B cell (primary cell): Measurements from ENCODE around the gene EPB41L3. TPM values are rescaled to one million over a fixed set of nuclear protein-coding genes. Genes with fewer than 3 reads are reported as not detected.
A peak's percentile ranks its signal among the peaks of the same experiment; 100 is the strongest.

Source experiments
- ATAC-seq: fragments of 200-7000 bp; cut with Tn5 transposase; one replicate; pipeline ENCODE4 v1.10.0; 2021; ENCODE audit warnings: low read depth, mild to moderate bottlenecking, moderate number of reproducible peaks, moderate library complexity
- CTCF ChIA-PET: fragments of 350-600 bp; sonication (Branson Sonifier 250); formaldehyde crosslinking; loops from one replicate; lab custom pipeline; 2021; ENCODE audit warnings: antibody characterized with exemption, inconsistent platforms; lab: Charles Lee
- POLR2A ChIA-PET: fragments of 350-600 bp; sonication (Branson Sonifier 250); formaldehyde crosslinking; loops from one replicate; lab custom pipeline; 2021; ENCODE audit warnings: antibody characterized with exemption; lab: Charles Lee
- DNase-seq: peaks from one replicate; pipeline ENCODE4 v3.0.0; 2013
- H2AFZ ChIP-seq: 2 replicates; pipeline ENCODE4 v1.6.1; 2012; ENCODE audit warnings: mild to moderate bottlenecking, low read depth, low read length; ENCODE audit not compliant: insufficient read depth, poor library complexity, severe bottlenecking
- H3K27ac ChIP-seq, 2 donors: 1 replicate in 1 of 2; 2 replicates in 1 of 2; pipeline ENCODE4 v1.5.1; 2012 to 2013; ENCODE audit warnings: low read length in 2 of 2, mild to moderate bottlenecking in 2 of 2, moderate library complexity in 1 of 2
- H3K27me3 ChIP-seq, 4 experiments: fragments of 200-600 bp in 1 of 4; sonication (generic) in 1 of 4; replicated peaks in 1 of 4; 1 replicate in 2 of 4; 2 replicates in 2 of 4; pipeline versions ENCODE4 v1.6.1 to v1.7.0; 2013 to 2016; ENCODE audit warnings: low read length in 3 of 4, mild to moderate bottlenecking in 2 of 4, mixed read lengths in 1 of 4, moderate library complexity in 1 of 4; ENCODE audit not compliant: insufficient read depth in 4 of 4, control insufficient read depth in 3 of 4; ENCODE audit errors: control extremely low read depth in 1 of 4
- H3K36me3 ChIP-seq, 2 experiments: replicated peaks in 1 of 2; 1 replicate in 1 of 2; 2 replicates in 1 of 2; pipeline versions ENCODE4 v1.6.1 to v1.7.1; 2013; ENCODE audit warnings: low read length in 1 of 2; ENCODE audit not compliant: insufficient read depth in 2 of 2, control insufficient read depth in 1 of 2; ENCODE audit errors: control extremely low read depth in 1 of 2, extremely low read depth in 1 of 2
- H3K4me1 ChIP-seq, 2 donors: fragments of 200-600 bp in 1 of 2; sonication (generic) in 1 of 2; 1 replicate in 1 of 2; 2 replicates in 1 of 2; pipeline versions ENCODE4 v1.5.1 to v1.6.1; 2013 to 2017; ENCODE audit warnings: low read length in 2 of 2; ENCODE audit not compliant: control insufficient read depth in 2 of 2, insufficient read depth in 2 of 2
- H3K4me2 ChIP-seq: replicated peaks from 2 replicates; pipeline ENCODE3; 2012; ENCODE audit warnings: mild to moderate bottlenecking, low read depth, low read length; ENCODE audit not compliant: poor library complexity, severe bottlenecking
- H3K4me3 ChIP-seq, 5 experiments: fragments of 200-600 bp in 1 of 5; sonication (generic) in 1 of 5; 1 replicate in 3 of 5; 2 replicates in 2 of 5; pipeline versions ENCODE4 v1.5.1 to v1.7.0; 2011 to 2016; ENCODE audit warnings: low read length in 4 of 5, mild to moderate bottlenecking in 4 of 5, low read depth in 2 of 5, control low read depth in 1 of 5, moderate library complexity in 1 of 5; ENCODE audit not compliant: insufficient read depth in 1 of 5; ENCODE audit errors: control extremely low read depth in 1 of 5, extremely low read depth in 1 of 5
- H3K79me2 ChIP-seq: fragments of 200-600 bp; sonication (generic); one replicate; pipeline ENCODE4 v1.6.0; 2016; ENCODE audit warnings: low read length; ENCODE audit not compliant: control insufficient read depth, insufficient read depth
- H3K9ac ChIP-seq: fragments of 200-600 bp; sonication (generic); 2 replicates; pipeline ENCODE4 v1.6.1; 2017; ENCODE audit warnings: mild to moderate bottlenecking, low read length, moderate library complexity
- H3K9me3 ChIP-seq, 3 donors: one replicate each; pipeline versions ENCODE4 v1.6.1 to v1.7.1; 2013; ENCODE audit warnings: low read length in 2 of 3; ENCODE audit not compliant: control insufficient read depth in 2 of 3, insufficient read depth in 1 of 3; ENCODE audit errors: control extremely low read depth in 1 of 3
- H4K20me1 ChIP-seq: 2 replicates; pipeline ENCODE4 v1.6.0; 2012; ENCODE audit warnings: mild to moderate bottlenecking, low read length; ENCODE audit not compliant: insufficient read depth, control insufficient read depth, poor library complexity, severe bottlenecking
- H3K27ac Mint-ChIP-seq: one replicate; pipeline ENCODE4 v1.8.0; 2021; ENCODE audit warnings: mixed read lengths
- H3K27me3 Mint-ChIP-seq: one replicate; pipeline ENCODE4 v1.8.0; 2021; ENCODE audit warnings: mixed read lengths
- H3K4me1 Mint-ChIP-seq: one replicate; pipeline ENCODE4 v1.8.0; 2021; ENCODE audit warnings: mixed read lengths
- H3K4me3 Mint-ChIP-seq: one replicate; pipeline ENCODE4 v1.8.0; 2021; ENCODE audit warnings: mixed read lengths
- H3K9me3 Mint-ChIP-seq: one replicate; pipeline ENCODE4 v1.8.0; 2022; ENCODE audit warnings: mixed read lengths; ENCODE audit not compliant: insufficient read depth
- EZH2 ChIP-seq: IDR thresholded peaks from 2 replicates; pipeline ENCODE4 v1.6.1; 2012; ENCODE audit warnings: borderline replicate concordance, low read depth, mild to moderate bottlenecking, moderate library complexity, low read length; ENCODE audit not compliant: insufficient read depth, poor library complexity, severe bottlenecking
- WGBS: methylation state at CpG from one replicate; pipeline ENCODE4 v1.1.5; 2013; ENCODE audit warnings: missing lambda C conversion rate; ENCODE audit not compliant: insufficient coverage; 5-methylcytosine and 5-hydroxymethylcytosine counted together
- intact Hi-C: fragments of 100-400 bp; cut with micrococcal nuclease; formaldehyde crosslinking; loops from one replicate; pipeline ENCODE4 v1.10.0; 2022
- polyA plus RNA-seq: library from polyadenylated mRNA; depleted of rRNA; stranded (reverse); fragments of >200 nt; gene quantifications from 2 replicates; pipeline ENCODE4 v1.2.3, GENCODE V29; 2012
- total RNA-seq, 2 donors: library from RNA; stranded (reverse); fragments of 120-200 nt in 1 of 2; gene quantifications; 1 replicate in 1 of 2; 2 replicates in 1 of 2; pipeline versions ENCODE4 v1.2.3 to v1.2.4, GENCODE V29; 2013 to 2022
- TF ChIP-seq, protein P1 (sequence below): fragments of 200-600 bp; IDR thresholded peaks from one replicate; pipeline ENCODE4 v1.8.0; 2022; ENCODE audit warnings: antibody characterized with exemption, mild to moderate bottlenecking

Gene EPB41L3
- total and polyA plus RNA-seq, 2 donors (not counting 1 experiment from before 2014, with no cell fraction given): 0.57 to 0.58 TPM

DNA sequence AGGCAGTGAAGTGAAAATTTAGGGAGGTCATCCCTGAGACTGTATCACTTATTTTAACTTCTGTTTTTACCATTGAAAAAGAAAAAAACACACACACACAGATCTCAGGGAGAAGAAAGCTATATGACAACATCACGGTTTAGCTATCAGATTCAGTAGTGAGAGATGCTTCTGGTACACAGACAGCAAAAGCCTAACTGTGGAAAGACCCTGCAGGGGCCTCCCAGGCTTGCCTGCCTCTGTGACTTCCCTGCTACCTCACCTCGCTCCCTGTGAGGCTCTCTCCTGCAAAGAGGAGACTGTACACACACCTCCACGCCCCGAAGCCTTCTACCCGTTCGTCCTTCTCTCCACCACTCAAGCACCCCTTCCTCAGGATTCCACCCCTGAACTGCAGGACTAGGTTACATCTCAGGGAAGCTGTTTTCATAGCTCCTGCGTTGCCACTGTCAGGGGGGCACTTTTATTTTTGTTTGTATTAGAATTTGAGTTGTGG, 86.3 kb downstream of the EPB41L3 start:
- TF ChIP-seq EZH2: no peak
- TF ChIP-seq, protein P1, sequence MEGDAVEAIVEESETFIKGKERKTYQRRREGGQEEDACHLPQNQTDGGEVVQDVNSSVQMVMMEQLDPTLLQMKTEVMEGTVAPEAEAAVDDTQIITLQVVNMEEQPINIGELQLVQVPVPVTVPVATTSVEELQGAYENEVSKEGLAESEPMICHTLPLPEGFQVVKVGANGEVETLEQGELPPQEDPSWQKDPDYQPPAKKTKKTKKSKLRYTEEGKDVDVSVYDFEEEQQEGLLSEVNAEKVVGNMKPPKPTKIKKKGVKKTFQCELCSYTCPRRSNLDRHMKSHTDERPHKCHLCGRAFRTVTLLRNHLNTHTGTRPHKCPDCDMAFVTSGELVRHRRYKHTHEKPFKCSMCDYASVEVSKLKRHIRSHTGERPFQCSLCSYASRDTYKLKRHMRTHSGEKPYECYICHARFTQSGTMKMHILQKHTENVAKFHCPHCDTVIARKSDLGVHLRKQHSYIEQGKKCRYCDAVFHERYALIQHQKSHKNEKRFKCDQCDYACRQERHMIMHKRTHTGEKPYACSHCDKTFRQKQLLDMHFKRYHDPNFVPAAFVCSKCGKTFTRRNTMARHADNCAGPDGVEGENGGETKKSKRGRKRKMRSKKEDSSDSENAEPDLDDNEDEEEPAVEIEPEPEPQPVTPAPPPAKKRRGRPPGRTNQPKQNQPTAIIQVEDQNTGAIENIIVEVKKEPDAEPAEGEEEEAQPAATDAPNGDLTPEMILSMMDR: no peak
- CTCF ChIA-PET: no interaction called here
- no peak overlapping the region for H3K27ac Mint-ChIP-seq
- H3K27me3 ChIP-seq: no peaks in the 10 kb centered on the region
- no peak for DNase-seq
- H3K79me2 ChIP-seq: no peaks in the 10 kb centered on the region
- intact Hi-C loops: no loop called here
- H3K9me3 Mint-ChIP-seq: no peaks in the 10 kb centered on the region
- 89% methylated on average over 3 of the region's 7 CpGs for WGBS
- peak overlapping the region; percentile 23 for H3K4me2 ChIP-seq
- H3K36me3 ChIP-seq: no peaks in the 10 kb centered on the region
- no peak overlapping the region for H3K4me3 Mint-ChIP-seq
- no peak overlapping the region for H3K9ac ChIP-seq
- no peaks in the 10 kb centered on the region for H4K20me1 ChIP-seq
- H2AFZ ChIP-seq: peak overlapping the region; percentile 47
- POLR2A ChIA-PET: no interaction called here
- H3K27ac ChIP-seq: no peak overlapping the region
- no peaks in the 10 kb centered on the region for H3K4me1 Mint-ChIP-seq
- peaks cover 0 to 3% of the 10 kb centered on the region in 2 donors for H3K4me1 ChIP-seq
- H3K4me3 ChIP-seq: no peak overlapping the region
- ATAC-seq: no peak
- peaks cover 18% of the 10 kb centered on the region for H3K27me3 Mint-ChIP-seq
- no peaks in the 10 kb centered on the region for H3K9me3 ChIP-seq

DNA sequence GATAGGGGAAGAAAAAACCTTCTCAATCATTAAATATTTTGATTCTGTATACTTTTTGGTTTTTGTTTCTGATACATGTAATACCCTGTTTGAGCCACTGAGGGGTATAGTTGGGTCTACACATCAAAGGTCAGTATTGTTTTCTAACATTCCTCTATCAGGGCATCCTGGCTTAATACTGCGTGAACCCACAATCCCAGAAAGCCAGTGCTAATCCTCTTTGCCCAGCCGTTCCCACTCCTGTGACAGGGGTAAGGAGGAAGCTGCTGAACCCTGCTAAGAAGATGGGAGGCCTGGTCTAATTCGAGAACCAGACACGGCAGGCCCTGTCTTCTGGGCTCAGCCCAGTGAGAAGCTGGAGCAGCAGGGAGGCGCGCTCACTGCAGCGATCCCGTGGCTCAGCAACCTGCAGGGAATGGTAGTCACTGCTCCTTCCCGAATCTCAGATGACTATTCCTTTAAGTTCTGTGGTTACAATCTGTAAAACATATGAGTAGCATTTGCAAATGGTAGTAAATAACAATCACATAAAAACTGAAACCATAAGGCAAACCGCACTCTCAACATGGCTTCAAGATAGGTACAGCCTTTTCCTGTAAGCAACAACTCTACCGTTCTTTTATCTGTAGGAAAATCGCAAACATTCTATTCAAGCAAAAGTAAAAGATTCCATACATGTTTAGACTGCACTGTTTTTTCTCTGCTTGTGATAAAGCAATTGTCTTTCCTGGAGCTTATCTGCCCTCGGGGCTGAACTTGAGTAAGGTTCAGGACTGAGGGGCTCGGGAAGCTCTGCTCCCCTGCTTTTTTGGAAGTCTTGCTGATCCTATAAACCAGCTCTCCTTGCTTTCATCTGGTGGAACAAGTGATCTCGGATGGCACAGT, 87.0 kb downstream of the EPB41L3 start:
- Histone ChIP-seq H3K4me3 (peak overlapping the region in 3 of 5 experiments; percentile 6 to 20 (median 12)), H3K27ac (no peak overlapping the region), H3K4me2 (peak overlapping the region; percentile 23), H3K9ac (peak overlapping the region; percentile 9), H4K20me1 (no peaks in the 10 kb centered on the region), H3K27me3 (no peaks in the 10 kb centered on the region), H3K9me3 (no peaks in the 10 kb centered on the region), H2AFZ (peak overlapping the region; percentile 47), H3K4me1 (peaks cover 0 to 3% of the 10 kb centered on the region in 2 donors), H3K36me3 (no peaks in the 10 kb centered on the region), H3K79me2 (no peaks in the 10 kb centered on the region)
- H3K4me1 Mint-ChIP-seq: no peaks in the 10 kb centered on the region
- WGBS: 60% methylated on average over 9 of the region's 15 CpGs
- CTCF ChIA-PET: no interaction called here
- intact Hi-C loops: no loop called here
- no peak overlapping the region for H3K27ac Mint-ChIP-seq
- H3K4me3 Mint-ChIP-seq: no peak overlapping the region
- TF ChIP-seq, protein P1: no peak
- no peak for TF ChIP-seq EZH2
- peaks cover 17% of the 10 kb centered on the region for H3K27me3 Mint-ChIP-seq
- no peaks in the 10 kb centered on the region for H3K9me3 Mint-ChIP-seq
- no peak for ATAC-seq
- POLR2A ChIA-PET: no interaction called here
- DNase-seq: peak; percentile 32
